CD4-positive, alpha-beta memory T cell (primary cell): ENCODE measurements around the gene CHEK2. TPM values are rescaled to one million over a fixed set of nuclear protein-coding genes. Genes with fewer than 3 reads are reported as not detected.

Experiments
- CTCF ChIA-PET: fragments of 350-600 bp; sonication (Branson Sonifier 250); formaldehyde crosslinking; loops from one replicate; lab custom pipeline; 2021; ENCODE audit warnings: inconsistent platforms; ENCODE audit not compliant: partially characterized antibody; lab: Charles Lee
- POLR2A ChIA-PET: fragments of 350-600 bp; sonication (Branson Sonifier 250); formaldehyde crosslinking; loops from one replicate; lab custom pipeline; 2021; ENCODE audit not compliant: partially characterized antibody; lab: Charles Lee
- DNase-seq, 5 donors: peaks; one replicate each; pipeline versions ENCODE4 v3.0.0 to v3.0.0-alpha.2; 2020 to 2022; ENCODE audit warnings: mixed read lengths in 1 of 5
- H3K27ac ChIP-seq: one replicate; pipeline ENCODE4 v1.7.0; 2013; ENCODE audit warnings: low read depth, low read length
- H3K27me3 ChIP-seq: 2 replicates; pipeline ENCODE4 v1.7.0; 2013; ENCODE audit warnings: mild to moderate bottlenecking, low read length, moderate library complexity; ENCODE audit not compliant: insufficient read depth
- H3K36me3 ChIP-seq: 2 replicates; pipeline ENCODE4 v1.7.0; 2013; ENCODE audit warnings: mild to moderate bottlenecking, low read length, moderate library complexity; ENCODE audit not compliant: insufficient read depth
- H3K4me1 ChIP-seq: 2 replicates; pipeline ENCODE4 v1.7.0; 2013; ENCODE audit warnings: mild to moderate bottlenecking, low read length, moderate library complexity; ENCODE audit not compliant: insufficient read depth
- H3K4me3 ChIP-seq, 2 donors: one replicate each; pipeline ENCODE4 v1.7.0; 2013; ENCODE audit warnings: low read length in 2 of 2, mild to moderate bottlenecking in 1 of 2
- H3K9me3 ChIP-seq, 2 donors: one replicate each; pipeline ENCODE4 v1.7.0; 2013; ENCODE audit warnings: low read length in 2 of 2, control low read depth in 1 of 2; ENCODE audit not compliant: control insufficient read depth in 1 of 2
- H3K27ac Mint-ChIP-seq, 7 donors: one replicate each; pipeline ENCODE4 v1.8.0; 2020 to 2021; ENCODE audit warnings: mixed read lengths in 7 of 7, mild to moderate bottlenecking in 6 of 7, inconsistent platforms in 3 of 7, moderate library complexity in 3 of 7
- H3K27me3 Mint-ChIP-seq, 2 donors: one replicate each; pipeline ENCODE4 v1.8.0; 2020 to 2021; ENCODE audit warnings: mixed read lengths in 2 of 2
- H3K36me3 Mint-ChIP-seq, 2 donors: one replicate each; pipeline ENCODE4 v1.8.0; 2020 to 2021; ENCODE audit warnings: mixed read lengths in 2 of 2, inconsistent platforms in 1 of 2, mild to moderate bottlenecking in 1 of 2
- H3K4me1 Mint-ChIP-seq, 4 donors: one replicate each; pipeline ENCODE4 v1.8.0; 2020 to 2021; ENCODE audit warnings: mixed read lengths in 4 of 4, mild to moderate bottlenecking in 1 of 4
- H3K4me3 Mint-ChIP-seq, 8 donors: one replicate each; pipeline ENCODE4 v1.8.0; 2020 to 2021; ENCODE audit warnings: mixed read lengths in 8 of 8, mild to moderate bottlenecking in 7 of 8, moderate library complexity in 6 of 8, inconsistent platforms in 3 of 8
- H3K9me3 Mint-ChIP-seq, 8 donors: one replicate each; pipeline ENCODE4 v1.8.0; 2020 to 2021; ENCODE audit warnings: mixed read lengths in 8 of 8, mild to moderate bottlenecking in 5 of 8, inconsistent platforms in 3 of 8, moderate library complexity in 1 of 8
- intact Hi-C: fragments of 100-400 bp; cut with micrococcal nuclease; formaldehyde crosslinking; loops from one replicate; pipeline ENCODE4 v1.15.1; 2023
- polyA plus RNA-seq, 2 donors: library from polyadenylated mRNA; unstranded; fragments of 300-500 nt; fragmentation: Illumina TruSeq; gene quantifications; one replicate each; pipeline ENCODE4 v1.2.3, GENCODE V29; 2021
- total RNA-seq, 2 experiments: library from RNA; stranded (reverse); gene quantifications; one replicate each; pipeline ENCODE4 v1.2.3, GENCODE V29; 2021

Gene CHEK2
- total and polyA plus RNA-seq, 4 experiments from 2014 or later: 4.6 to 16.4 (median 8.4) TPM

DNA sequence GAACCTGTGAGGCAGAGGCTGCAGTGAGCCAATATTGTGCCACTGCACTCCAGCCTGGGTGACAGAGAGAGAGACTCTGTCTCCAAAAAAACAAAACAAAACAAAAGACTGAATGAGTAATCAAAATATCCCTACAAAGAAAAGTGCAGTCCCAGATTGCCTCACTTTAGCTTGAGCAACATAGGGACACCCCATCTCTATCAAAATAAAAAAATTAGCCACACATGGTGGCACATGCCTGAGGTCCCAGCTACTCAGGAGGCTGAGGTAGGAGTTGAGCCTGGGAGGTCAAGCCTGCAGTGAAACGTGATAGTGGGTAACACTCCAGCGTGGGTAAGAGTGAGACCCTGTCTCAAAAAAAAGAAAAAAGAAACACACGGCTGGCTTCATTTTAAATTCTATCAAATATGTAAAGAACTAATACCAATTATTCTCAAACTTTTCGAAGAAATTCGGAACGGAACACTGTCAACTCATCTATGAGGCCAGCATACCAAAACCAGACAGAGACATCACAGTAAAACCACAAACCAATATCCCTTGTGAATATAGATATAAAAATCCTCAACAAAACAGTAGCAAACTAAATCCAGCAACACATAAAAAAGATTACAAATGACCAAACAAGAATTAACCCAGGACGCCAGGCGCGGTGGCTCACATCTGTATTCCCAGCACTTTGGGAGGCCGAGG is 12.9 kb downstream of the CHEK2 start:
- H3K36me3 ChIP-seq: peaks cover 4% of the 10 kb centered on the region
- Mint-ChIP-seq H3K36me3 (peaks cover 8 to 18% of the 10 kb centered on the region in 2 donors), H3K27ac (peak overlapping the region in 1 of 7 donors; percentile 25), H3K9me3 (no peaks in the 10 kb centered on the region), H3K4me3 (no peak overlapping the region), H3K4me1 (no peaks in the 10 kb centered on the region), H3K27me3 (no peaks in the 10 kb centered on the region)
- H3K27me3 ChIP-seq: no peaks in the 10 kb centered on the region
- ChIA-PET CTCF (no interaction called here), POLR2A (no interaction called here)
- H3K4me1 ChIP-seq: no peaks in the 10 kb centered on the region
- H3K9me3 ChIP-seq: no peaks in the 10 kb centered on the region
- no peak overlapping the region for H3K27ac ChIP-seq
- intact Hi-C loops: no loop called here
- no peak overlapping the region for H3K4me3 ChIP-seq
- DNase-seq: no peak

DNA sequence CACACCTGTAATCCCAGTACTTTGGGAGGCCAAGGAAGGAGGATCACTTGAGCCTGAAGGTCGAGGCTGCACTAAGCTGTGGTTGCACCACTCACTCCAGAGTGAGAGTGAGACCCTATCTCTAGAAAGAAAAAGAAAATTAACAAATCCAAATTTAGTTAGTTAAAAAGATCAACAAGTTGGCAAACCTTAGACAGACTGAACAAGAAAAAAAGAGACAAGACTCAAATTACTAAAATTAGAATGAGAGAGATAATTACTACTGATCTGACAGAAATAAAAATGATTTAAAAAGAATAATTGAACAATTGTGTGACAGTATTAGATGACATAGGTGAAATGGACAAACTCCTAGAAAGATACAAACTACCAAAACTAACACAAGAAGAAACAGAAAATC is 13.6 kb downstream of the CHEK2 start:
- intact Hi-C loops: no loop called here
- POLR2A ChIA-PET: no interaction called here
- Mint-ChIP-seq H3K9me3 (no peaks in the 10 kb centered on the region), H3K4me3 (no peak overlapping the region), H3K27me3 (no peaks in the 10 kb centered on the region), H3K27ac (no peak overlapping the region), H3K36me3 (peaks cover 8 to 15% of the 10 kb centered on the region in 2 donors), H3K4me1 (no peaks in the 10 kb centered on the region)
- Histone ChIP-seq H3K27me3 (no peaks in the 10 kb centered on the region), H3K27ac (no peak overlapping the region), H3K9me3 (no peaks in the 10 kb centered on the region), H3K36me3 (peaks cover 4% of the 10 kb centered on the region), H3K4me3 (no peak overlapping the region), H3K4me1 (no peaks in the 10 kb centered on the region)
- no peak for DNase-seq
- CTCF ChIA-PET: no interaction called here

DNA sequence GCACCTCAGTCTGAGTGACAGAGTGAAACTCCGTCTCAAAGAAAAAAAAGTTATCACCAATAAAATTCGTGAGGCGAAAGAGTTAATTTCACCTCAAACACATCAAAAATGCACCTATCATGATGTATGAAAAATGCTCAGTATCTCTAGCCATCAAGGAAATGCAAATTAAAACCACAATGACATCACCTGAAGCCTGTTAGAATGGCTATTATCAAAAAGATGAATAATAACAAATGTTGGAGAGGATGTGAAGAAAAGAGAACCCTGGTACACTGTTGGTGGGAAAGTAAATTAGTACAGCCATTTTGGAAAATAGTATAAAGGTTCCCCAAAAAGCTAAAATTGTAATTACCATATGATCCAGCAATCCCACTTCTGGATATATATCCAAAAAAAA is 23.6 kb downstream of the CHEK2 start:
- intact Hi-C loops: no loop called here
- POLR2A ChIA-PET: no interaction called here

DNA sequence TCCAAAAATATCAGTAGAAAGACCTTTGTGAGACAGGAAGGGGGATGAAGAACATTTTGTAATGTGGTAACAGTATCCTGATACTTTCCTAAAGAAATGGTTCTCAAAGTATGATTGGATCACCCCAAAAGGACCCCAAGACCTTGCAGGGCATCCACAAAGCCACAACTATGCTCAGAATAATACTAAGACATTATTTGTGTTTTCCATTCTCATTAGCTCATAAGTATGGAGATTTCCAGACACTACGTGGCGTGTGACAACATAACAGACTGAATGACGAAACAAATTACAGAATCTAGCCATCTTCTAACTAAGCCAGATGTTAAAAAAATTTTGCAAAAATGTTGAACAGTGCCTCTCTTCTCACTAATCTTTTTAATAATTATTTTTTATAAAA is 24.9 kb downstream of the CHEK2 start:
- Mint-ChIP-seq H3K36me3 (peaks cover 11 to 13% of the 10 kb centered on the region in 2 donors), H3K27me3 (no peaks in the 10 kb centered on the region), H3K4me1 (no peaks in the 10 kb centered on the region), H3K27ac (no peak overlapping the region), H3K4me3 (no peak overlapping the region), H3K9me3 (peaks cover 0 to 3% (median 0%) of the 10 kb centered on the region in 8 donors)
- ChIA-PET CTCF (no interaction called here), POLR2A (no interaction called here)
- Histone ChIP-seq H3K36me3 (no peaks in the 10 kb centered on the region), H3K27ac (no peak overlapping the region), H3K27me3 (no peaks in the 10 kb centered on the region), H3K4me1 (no peaks in the 10 kb centered on the region), H3K9me3 (no peaks in the 10 kb centered on the region), H3K4me3 (no peak overlapping the region)
- DNase-seq: no peak
- intact Hi-C loops: no loop called here

More for the DNA sequence above, 23.6 kb downstream of the CHEK2 start:
- H3K9me3 ChIP-seq: no peaks in the 10 kb centered on the region
- H3K36me3 ChIP-seq: no peaks in the 10 kb centered on the region
- H3K4me3 ChIP-seq: no peak overlapping the region
- no peak for DNase-seq
- peaks cover 11 to 15% of the 10 kb centered on the region in 2 donors for H3K36me3 Mint-ChIP-seq
- H3K27me3 ChIP-seq: no peaks in the 10 kb centered on the region
- H3K4me1 ChIP-seq: no peaks in the 10 kb centered on the region
- CTCF ChIA-PET: interaction anchor here (1.3 kb wide), 1 partner anchor 9 kb away, joined by 3 read pairs; no protein-coding TSS in a partner anchor
- no peak overlapping the region for H3K27ac ChIP-seq
- no peaks in the 10 kb centered on the region for H3K4me1 Mint-ChIP-seq
- peaks cover 0 to 3% (median 0%) of the 10 kb centered on the region in 8 donors for H3K9me3 Mint-ChIP-seq
- H3K4me3 Mint-ChIP-seq: no peak overlapping the region
- H3K27me3 Mint-ChIP-seq: no peaks in the 10 kb centered on the region
- H3K27ac Mint-ChIP-seq: no peak overlapping the region

DNA sequence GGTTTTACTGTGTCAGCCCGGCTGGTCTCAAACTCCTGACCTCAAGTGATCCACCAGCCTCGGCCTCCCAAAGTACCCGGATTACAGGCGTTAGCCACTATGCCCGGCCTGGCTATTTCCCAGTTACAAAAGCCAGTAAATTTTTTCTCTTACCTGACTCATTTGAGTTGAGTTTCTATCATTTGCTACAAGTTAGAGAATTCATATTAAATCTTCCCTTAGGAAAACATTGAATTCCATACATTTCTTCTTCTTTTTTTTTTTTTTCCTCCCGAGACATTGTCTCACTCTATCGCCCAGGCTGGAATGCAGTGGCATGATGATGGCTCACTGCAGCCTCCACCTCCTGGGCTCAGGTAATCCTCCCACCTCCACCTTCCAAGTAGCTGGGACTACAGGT is 26.0 kb downstream of the CHEK2 start:
- CTCF ChIA-PET: no interaction called here
- H3K27ac ChIP-seq: no peak overlapping the region
- Mint-ChIP-seq H3K27ac (peak overlapping the region in 1 of 7 donors; percentile 21), H3K36me3 (peaks cover 10 to 15% of the 10 kb centered on the region in 2 donors), H3K4me1 (no peaks in the 10 kb centered on the region), H3K27me3 (no peaks in the 10 kb centered on the region), H3K4me3 (no peak overlapping the region), H3K9me3 (peaks cover 0 to 3% (median 0%) of the 10 kb centered on the region in 8 donors)
- POLR2A ChIA-PET: no interaction called here
- H3K36me3 ChIP-seq: no peaks in the 10 kb centered on the region
- no peaks in the 10 kb centered on the region for H3K9me3 ChIP-seq
- H3K27me3 ChIP-seq: no peaks in the 10 kb centered on the region
- H3K4me1 ChIP-seq: no peaks in the 10 kb centered on the region
- intact Hi-C loops: no loop called here
- H3K4me3 ChIP-seq: no peak overlapping the region
- DNase-seq: no peak

DNA sequence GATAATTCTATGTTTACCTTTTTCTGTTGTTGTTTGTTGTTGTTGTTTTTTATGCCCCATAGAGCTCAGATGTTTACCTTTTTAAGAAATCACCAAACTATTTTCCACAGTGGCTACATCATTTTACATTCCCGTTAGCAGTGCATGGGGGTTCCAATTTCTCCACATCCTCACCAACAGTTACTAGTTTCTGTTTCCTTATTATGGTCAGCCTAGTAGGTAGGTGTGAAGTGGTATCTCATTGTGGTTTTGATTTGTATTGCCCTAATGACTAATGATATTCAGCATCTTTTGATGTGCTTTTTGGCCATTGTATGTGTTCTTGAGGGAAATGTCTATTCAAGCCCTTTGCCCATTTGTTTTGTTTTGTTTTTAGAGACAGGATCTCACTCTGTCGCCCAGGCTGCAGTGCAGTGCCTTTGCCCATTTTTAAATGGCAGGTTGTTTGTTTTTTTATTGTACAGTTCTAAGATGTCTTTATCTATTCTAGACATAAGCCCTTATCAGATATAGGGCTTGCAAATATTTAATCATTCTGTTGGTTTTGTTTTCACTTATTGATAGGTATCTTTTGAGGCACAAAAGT is 27.5 kb downstream of the CHEK2 start:
- POLR2A ChIA-PET: no interaction called here
- intact Hi-C loops: no loop called here
- no peak overlapping the region for H3K27ac Mint-ChIP-seq

DNA sequence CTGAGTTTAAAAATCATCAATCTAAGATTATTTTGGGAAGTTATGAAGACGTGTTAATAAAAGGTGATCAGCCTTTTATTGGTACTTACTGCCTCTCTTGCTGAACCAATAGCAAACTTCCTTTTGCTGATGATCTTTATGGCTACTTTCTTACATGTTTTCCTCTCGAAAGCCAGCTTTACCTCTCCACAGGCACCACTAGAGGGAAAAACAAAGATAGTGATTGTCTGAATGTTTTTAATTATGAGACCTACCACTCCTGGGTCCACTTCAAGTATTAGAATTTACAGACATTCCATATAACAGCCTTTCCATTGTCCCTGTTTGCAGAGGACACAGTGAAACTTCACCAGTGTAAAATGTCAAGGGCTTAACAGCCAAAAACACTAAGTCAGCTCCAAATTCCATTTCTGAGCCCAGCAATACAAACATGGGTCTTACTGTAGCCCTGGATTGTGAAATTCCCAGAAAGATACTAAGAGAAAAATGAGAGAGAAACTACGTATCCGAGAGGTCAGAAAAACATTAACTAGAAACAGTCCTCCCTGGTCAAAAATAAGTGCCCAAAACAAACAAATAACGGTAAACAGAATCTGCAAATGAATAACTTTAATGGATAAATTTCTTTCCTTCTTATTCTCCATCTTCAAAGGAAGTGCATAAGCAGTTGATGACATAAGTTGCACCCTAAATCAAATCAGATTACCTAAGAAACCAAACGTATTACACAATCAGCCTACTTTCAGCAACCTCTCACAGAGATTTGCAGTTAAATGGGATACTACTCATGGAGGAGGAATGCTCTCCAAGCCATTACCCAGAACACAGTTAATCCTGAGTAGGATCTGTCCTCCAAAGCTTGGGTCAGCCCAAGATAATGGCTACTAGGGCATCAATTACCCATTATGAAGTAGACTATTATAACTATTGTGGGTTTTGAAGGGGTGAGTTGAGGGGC is 29.5 kb downstream of the CHEK2 start:
- H3K9me3 Mint-ChIP-seq: no peaks in the 10 kb centered on the region
- CTCF ChIA-PET: no interaction called here
- H3K27ac Mint-ChIP-seq: peak overlapping the region in 1 of 7 donors; percentile 1
- Histone ChIP-seq H3K4me1 (no peaks in the 10 kb centered on the region), H3K27me3 (no peaks in the 10 kb centered on the region), H3K27ac (no peak overlapping the region), H3K4me3 (no peak overlapping the region), H3K36me3 (no peaks in the 10 kb centered on the region), H3K9me3 (no peaks in the 10 kb centered on the region)
- no peaks in the 10 kb centered on the region for H3K27me3 Mint-ChIP-seq
- DNase-seq: no peak
- intact Hi-C loops: no loop called here
- POLR2A ChIA-PET: no interaction called here
- no peak overlapping the region for H3K4me3 Mint-ChIP-seq
- H3K36me3 Mint-ChIP-seq: peaks cover 12 to 23% of the 10 kb centered on the region in 2 donors
- H3K4me1 Mint-ChIP-seq: no peaks in the 10 kb centered on the region

More for the DNA sequence above, 27.5 kb downstream of the CHEK2 start:
- H3K27me3 ChIP-seq: no peaks in the 10 kb centered on the region
- Mint-ChIP-seq H3K9me3 (peaks cover 0 to 3% (median 0%) of the 10 kb centered on the region in 8 donors), H3K4me1 (no peaks in the 10 kb centered on the region), H3K27me3 (no peaks in the 10 kb centered on the region), H3K4me3 (no peak overlapping the region), H3K36me3 (peaks cover 8 to 16% of the 10 kb centered on the region in 2 donors)
- H3K9me3 ChIP-seq: no peaks in the 10 kb centered on the region
- H3K27ac ChIP-seq: no peak overlapping the region
- H3K4me3 ChIP-seq: no peak overlapping the region
- CTCF ChIA-PET: no interaction called here
- H3K4me1 ChIP-seq: no peaks in the 10 kb centered on the region
- no peak for DNase-seq
- H3K36me3 ChIP-seq: no peaks in the 10 kb centered on the region
